ENCODE measurements around the gene IRS2.

IRS2 gene

DNA sequence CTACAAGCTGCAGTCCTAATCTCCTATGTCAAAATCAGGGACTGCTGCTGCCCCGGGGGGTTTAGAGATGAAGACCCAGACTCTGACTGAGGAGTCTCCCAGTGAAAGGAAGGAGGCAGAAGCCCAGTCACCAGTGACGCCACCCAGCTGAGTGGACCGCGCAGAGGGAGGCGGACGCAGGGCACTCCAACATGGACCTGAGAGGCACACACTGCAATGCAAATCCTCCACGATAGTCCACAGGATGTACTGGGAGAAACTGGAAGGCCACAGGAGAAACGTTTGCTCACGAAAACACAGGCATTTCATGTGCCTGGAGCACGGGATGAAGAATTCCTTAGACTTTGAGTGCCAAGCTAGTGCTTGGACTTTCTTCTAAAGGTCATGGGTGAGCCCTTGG is 58.3 kb downstream of the IRS2 start:
- DNase-seq: no peak

DNA sequence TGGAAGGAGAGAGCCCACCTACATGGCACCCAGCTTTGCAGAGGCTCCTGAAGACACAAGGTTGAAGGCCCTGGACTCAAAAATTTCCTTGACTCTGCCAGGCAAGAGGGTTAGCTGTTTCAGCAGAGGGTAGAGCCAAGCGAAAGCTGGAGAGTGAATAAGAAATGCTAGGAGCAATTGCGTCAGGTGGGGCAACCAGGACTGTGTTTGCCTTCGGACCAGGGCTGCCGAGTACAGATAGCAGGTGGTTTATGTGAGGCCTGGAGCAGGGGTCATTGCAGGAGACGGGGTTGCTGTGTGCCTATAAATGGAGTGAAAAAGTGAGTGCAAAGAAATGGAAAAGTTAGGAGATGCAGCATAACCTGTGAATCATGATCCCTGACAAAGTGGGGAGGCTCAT is 59.1 kb downstream of the IRS2 start:
- DNase-seq: no peak

DNA sequence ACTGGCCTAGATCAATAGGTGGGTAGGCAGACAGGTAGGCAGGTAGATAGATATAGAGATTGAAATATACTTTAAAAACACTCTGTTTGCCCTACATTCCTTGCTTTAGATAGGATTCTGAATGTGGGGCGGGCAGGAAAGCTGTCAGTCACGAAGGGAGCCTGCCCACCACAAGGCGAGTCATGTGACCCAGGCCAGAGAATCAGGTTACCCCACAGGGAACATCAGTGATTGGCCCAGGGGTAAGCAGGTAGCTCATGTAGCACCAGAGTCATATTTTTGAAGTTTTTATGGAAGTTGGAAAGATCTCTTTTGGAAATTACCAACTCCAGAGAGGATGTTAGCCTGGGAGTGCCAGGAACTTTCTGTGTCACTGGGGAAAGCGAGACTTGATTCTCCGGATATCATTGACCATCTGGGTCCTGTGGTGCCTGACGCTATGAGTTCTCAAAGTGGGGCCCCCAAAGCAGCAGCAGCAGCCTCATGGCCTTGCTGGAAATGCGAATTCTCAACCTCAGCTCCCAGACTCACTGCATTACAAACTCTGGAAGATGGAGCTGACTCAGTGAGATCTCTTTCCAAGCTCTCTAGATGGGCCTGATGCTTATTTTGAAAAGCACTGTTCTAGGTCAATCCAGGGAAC is 60.3 kb downstream of the IRS2 start:
- no peak for DNase-seq

DNA sequence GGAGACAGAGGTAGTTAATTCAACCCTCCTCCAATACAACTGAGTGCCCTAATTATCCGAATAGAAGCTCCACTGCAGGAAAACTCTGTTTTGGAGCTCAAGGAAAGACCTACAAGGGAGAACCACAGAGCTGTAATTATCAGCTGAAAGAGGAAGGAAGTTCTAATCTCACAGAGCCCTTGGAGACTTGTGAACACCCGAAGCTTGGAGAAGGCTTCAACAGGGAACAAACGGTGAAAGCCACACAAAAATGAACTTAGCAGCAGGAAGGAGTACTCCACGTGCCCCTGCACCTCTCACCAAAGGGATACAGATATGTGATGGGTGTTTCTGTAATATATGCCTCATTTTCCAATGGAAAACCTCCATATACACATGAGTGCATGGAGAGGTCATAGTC is 61.1 kb downstream of the IRS2 start:
- peak; percentile 69 for DNase-seq

DNA sequence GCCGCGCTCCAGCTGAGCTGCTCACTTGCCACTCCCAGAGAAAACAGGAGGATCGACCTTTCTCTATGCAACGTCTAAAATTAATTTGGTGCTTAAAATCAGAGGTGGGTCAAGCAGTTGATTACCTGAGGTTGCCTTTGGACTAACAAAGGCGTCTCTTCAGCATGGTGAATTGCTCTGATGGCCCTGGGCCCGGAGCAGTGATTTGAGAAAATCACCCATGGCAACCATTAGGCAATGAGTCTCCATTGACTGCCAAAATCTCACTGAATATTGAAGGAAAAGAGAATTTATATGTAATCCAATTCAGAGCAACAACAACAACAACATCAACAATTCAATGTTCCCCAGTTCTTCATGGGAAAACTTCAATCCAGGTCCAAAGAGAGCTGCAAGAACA is 61.8 kb downstream of the IRS2 start:
- DNase-seq: no peak

DNA sequence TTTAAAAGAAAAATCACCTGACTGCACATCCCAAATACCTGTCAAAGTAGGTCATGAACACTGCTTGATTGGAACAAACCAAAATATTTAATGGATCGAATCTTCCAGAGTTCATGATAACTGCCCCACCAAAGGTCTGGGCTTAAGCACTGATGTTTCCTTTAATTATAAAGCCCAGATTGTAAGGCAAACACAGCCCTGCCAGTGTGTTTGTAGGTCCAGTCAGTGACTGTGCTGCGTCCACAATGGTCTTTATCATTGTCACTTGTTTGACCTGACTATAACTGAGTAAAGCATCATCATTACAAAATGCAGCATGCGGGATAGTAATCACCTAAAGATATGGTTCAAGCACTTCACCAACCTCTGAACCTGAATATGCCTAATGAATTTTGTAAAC is 63.3 kb downstream of the IRS2 start:
- DNase-seq: no peak

DNA sequence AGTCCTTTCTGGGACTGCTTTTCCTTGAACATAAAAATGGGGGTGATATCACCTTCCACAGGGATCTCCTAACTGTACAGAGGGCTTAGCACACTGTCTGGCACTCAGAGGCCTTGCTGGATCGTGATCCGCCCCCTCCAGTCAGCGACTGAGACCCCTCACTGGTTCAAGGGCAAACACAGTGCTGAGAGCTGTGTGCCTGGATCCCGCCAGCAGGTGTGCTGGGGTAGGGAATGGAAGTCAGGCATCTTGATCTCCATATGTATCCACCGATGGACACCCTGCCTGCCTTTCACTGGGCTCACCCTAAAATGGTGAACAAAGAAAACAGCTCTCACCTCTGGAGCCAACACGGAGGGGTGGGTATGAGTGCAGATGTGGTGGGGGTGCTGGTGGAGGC is 64.3 kb downstream of the IRS2 start:
- no peak for DNase-seq

DNA sequence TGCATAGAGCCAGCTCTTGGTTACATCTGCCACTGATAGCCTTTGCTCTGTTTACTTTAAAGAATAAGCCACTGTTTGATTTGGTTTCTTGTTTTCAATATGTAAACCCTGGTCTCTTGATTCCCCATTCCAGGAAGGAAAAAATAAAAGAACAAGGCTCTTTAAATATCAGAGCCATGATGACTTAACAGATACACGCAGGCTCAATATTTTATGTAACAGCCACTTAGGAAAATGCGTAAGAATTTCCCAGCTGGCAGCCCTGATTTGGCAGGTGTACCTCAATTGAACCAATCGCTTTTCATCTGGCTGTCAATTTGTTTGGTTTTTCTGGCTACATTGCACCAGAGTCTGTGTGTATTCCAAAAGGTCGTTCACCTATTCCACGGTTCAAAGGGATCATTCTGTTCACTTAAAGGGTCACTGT is 65.6 kb downstream of the IRS2 start:
- no peak for DNase-seq

DNA sequence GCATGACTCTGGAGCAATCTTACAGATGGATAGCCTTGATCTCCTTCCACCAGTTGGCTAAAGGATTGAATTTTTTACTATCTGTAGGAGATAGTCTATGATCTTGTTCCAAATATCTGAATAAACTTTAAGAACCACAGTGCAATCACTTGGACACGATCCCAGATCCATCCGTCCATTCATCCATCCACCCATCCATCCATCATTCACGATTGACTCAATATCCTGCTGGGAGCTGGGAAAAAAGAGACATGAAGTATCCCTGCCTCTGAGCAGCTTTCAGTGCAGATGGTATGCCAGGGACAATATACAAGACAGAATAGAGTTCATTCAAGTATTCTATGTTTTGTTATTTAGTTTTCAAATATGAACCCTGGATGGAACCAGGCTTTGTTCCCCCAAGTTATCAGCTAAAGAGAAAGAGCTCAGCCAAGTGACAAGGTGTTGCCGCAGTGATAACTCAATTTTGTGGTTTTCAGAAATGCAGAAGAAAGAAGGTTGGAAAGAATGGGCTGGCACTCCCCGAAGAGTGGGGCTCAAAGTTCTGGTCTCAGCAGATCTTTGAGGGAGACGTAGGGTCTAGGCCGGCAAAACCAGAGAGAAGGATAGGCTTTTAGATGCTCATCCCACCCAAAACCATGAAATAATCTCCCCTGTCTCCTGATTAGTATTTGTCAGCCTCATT is 66.3 kb downstream of the IRS2 start:
- no peak for DNase-seq

DNA sequence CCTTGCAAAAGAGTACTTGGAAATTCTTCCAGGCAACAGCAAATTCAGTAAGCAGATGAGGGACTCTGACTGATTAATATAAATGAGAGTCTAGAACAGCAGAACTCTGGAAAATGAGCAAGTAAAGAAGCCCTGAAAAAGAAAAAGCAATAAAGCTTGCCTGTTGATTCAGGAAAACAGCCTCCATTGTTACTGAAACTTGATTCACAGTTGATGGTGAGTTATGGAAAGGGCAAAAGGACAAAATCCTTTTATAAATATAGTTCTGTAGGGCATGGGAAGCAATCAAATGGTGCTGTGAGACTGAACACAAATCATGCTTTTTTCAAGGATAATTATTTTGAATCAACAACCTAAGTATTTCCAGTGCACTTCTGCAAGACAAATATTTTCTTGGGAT is 67.7 kb downstream of the IRS2 start:
- no peak for DNase-seq

DNA sequence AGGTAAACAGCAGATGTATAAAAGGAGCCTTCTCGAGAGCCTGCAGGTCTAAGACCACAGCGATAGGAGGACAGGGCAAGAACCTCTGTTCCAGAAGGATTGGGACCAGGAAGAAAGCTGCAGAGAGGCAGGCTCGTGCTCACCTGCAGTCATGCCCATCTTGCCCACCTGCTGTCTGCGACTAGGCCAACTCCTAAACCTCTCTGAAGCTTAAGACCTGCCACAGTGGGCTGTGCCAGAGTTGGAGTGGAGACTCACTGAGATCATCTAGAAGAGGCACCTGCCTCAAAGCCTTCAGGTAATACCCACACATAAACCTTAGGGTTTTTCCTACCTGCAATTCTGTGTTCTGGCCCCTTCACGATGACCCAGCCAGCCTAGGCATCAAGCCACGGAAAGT is 68.7 kb downstream of the IRS2 start:
- no peak for DNase-seq

DNA sequence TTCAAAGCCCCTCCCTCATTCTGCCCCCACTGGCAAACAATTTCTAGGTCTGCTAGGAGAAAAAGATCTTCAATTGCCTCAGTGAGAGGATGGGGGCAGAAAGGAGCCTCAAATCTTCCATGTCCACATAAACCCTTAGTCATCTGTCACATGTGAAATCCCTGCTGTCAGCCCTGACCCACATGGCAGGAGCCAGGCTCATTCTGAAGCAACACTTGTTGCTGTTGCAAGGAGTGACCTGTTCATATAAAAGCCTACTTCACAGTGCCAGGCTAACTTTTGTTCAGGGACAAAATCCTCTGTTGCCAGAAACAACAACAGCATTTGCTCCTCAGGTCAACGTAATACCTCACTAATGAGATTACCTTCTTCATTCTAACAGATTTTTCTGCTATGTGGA is 70.5 kb downstream of the IRS2 start:
- DNase-seq: peak; percentile 29

DNA sequence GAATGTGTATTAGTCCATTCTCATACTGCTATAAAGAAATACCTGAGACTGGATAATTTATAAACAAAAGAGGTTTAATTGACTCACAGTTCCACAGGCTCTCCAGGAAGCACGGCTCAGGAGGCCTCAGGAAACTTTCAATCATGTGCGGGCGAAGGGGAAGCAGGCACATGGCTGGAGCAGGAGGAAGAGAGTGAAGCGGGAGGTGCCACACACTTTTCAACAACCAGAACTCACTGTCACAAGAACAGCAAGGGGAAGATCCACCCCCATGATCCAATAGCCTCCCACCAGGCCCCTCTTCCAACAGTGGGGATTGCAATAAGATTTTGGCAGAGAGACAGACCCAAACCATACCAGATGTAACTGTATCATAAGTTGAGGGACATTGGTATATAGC is 72.7 kb downstream of the IRS2 start:
- no peak for DNase-seq

DNA sequence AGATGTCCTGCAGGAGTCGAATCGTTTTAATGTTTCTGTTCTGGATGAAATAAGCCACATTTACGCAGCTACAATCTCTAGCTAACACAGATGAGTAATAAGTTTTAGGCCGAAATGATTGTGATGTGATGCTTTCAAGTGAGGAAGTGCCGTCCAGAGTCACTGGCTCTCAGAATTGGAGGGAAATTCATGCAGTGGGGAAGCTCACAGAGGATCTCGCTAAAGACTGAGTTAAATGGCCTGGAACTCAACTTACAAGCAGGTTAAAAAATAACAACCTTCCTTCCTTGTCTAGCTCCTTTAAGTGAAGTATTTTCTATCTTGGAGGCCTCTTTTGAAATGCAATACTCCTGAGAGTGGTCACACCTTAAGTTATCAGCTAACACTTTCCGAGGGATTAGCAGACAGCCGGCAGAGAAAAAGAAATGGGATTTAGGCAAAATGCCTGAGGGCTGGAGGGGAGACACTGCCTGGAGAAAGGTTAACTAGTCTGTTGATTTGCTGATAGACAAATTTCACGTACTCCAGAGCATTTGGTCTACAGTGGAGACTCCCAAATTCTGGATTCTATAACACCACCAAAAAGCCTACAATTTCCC is 74.2 kb downstream of the IRS2 start:
- DNase-seq: no peak

DNA sequence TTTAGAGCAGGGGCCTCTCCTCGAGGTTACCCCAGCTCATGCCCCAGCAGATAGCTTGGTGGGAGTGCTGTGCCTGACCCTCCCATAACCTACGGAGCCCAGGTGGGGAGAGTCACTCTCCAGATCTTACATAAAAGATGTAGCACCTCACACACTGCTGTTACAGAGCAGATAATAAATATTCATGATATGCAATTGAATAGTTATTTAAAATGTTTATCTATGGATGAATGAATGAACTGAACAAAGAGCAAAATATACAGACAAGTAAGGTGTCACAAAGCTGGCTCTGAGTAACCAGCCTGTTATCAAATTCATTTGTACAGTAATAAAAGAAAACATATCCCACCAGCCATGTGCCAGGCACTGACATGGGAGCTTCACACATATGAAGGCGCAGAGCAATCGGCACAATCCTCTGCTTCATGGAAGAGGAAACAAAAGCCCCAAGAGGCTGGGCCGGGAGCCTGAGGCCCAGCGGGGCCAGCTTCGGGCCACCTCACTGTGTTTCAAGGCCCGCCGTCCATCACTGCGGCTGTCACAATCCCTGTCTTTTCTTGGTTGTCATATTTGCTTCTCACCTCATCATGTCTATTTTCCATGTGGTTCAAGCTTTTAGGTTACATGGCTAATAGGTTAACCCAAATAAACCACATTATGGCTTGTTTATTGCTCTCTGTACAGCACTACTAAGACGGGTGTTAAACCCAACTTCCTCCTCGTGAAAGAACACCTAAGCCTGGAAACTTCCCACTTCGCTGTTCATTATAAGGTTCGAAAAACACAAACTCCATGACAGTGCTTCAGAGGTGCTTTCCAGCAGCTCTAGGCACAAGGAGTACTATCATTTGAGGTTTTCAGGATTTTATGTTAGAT is 78.4 kb downstream of the IRS2 start:
- no peak for DNase-seq

DNA sequence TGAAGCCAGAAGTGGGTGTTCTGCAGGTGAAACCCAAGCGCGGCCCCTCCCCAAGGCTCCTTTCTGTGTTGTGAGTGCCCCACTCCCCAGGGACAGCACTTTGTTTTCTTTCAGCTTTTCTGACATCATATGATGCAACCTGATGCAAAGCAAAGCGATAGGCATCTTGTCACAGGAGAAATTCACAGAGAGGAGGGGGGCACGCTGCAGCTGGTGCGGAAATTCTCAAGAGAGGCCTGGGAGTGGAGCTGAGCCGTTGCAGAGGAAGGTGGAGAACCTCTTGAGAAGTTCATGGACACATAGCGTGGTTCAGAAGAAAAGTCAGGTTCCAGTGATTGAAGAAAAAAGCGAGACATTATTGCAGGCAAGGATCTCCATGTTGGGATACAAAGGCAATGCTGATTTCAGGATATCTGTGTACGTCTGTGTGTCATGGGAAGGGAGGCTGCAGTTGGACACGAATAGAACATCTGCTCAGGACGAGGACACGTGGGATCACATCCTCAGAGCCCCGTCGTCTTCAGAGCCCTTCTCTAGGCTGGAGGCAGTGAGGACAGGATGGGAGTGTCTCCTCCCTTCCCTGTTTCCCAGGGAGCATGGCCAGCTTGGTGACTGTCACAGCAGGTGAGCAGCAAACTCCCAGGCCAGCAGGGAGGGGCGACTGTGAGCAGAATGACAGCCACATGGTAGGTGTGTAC is 79.2 kb downstream of the IRS2 start:
- DNase-seq: peak; percentile 82

DNA sequence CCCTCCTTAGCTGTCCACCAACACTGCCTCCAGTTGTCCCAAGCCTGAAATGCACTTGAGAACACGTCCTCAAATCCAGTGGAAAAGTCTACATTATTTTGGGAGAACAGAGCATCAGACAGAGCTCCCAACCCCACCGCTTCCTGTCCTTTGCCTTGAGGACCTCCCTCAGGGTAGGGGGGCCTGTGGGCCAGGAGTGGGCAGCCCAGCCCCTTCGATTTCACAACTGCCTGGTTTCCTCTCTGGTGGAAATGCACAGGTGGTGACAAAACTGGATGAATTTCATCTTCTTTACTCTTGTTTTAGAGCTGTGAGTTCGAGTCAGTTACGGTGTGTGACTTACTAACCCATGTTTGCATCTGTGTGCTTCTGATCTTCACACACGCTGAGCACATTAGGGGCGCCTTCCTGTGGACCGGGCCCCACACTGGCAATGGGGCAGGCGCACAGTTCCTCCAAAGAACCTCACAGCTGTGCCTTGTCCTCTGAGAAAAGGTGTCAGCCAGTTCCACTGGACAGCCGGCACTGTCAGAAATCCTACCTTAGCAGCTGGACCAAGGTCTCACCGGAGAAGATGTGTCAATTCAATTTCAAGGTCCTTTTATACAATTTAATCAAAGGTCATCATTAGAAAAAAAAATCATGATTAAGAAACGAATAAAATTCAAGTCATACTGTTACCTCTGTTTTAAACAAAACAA is 80.2 kb downstream of the IRS2 start:
- DNase-seq: peak; percentile 47

DNA sequence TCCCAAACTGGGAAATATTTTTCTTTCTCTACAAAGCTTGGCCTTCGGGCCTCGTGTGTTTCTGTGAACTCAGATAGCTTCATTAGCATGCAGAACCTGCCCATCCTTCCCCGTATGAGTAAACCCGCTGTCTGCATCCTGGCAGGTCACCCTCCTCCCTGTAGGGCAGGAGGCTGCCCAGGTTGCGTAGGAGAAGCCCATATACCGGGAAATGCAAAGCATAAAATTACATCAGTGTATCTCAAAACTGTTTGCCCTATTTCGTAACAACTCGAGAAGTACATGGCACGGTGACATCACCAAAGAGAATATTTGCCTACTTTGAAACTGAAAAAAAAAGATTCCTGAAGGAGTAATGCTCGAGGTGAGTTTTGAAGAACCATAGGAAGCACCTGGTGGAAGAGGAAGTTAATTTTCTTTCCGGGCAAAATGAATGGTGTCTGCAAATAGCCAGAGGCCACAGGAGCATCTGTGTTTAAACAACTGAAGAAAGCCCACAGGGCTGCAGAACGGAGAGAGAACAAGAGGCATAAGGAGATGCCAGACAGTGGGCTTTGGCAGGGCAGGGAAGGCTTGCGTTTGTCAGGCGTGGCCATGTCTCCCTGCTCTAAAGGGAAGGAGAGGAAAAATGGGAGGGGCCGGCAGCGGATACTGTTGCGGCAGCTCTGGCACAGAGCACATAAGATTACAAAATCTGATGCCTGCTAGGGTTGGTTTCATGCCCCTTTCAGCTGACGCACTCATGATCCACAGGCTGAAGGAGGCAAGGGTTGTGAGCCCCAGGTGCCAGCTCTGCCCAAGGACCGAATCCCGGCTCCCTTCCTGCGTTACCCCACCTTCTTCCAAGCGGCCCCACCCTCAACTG is 81.4 kb downstream of the IRS2 start:
- peak; percentile 99 for DNase-seq

DNA sequence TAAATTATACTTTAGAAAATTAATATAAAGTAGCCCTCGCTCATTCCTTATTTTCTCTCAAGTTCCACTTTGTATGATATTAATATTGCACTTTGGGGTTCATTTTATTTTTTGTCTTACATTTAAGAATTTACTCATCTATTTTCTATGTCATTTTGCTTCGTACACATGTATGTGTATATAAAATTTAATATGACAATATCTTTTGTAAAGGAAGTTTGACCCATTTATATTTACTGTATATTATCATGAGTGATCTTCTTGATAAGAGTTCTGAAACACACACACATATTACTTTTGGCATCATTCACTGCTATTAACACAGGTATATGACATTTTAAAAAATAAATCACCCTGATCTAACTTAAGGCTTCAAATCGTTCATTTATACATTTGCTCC is 83.1 kb downstream of the IRS2 start:
- no peak for DNase-seq

All from GF-D8 (cell line).